ENCODE data around the gene METTL25.

METTL25 gene

GRCh38 chr12:82470906-82471512 lies 112.7 kb downstream of the METTL25 start:
- no peak for DNase-seq (ENCODE audit: low read depth in 2 of 2)

- DNase-seq (ENCODE audit: low read depth in 2 of 2): no peak
These were observed 114.9 kb downstream of the METTL25 start for GRCh38 chr12:82473111-82473754.

GRCh38 chr12:82474181-82474797 lies 116.0 kb downstream of the METTL25 start:
- no peak for DNase-seq (ENCODE audit: low read depth in 2 of 2)

- no peak for DNase-seq (ENCODE audit: low read depth in 2 of 2)
These were observed 116.5 kb downstream of the METTL25 start for GRCh38 chr12:82474798-82475184.

GRCh38 chr12:82475211-82475610 lies 116.9 kb downstream of the METTL25 start:
- DNase-seq (ENCODE audit: low read depth in 2 of 2): no peak

- DNase-seq (ENCODE audit: low read depth in 2 of 2): no peak
These were observed 118.2 kb downstream of the METTL25 start for GRCh38 chr12:82476511-82476910.

GRCh38 chr12:82479511-82479910 lies 121.2 kb downstream of the METTL25 start:
- no peak for DNase-seq (ENCODE audit: low read depth in 2 of 2)

GRCh38 chr12:82480606-82481005 lies 122.3 kb downstream of the METTL25 start:
- DNase-seq (ENCODE audit: low read depth in 2 of 2): no peak

- no peak for DNase-seq (ENCODE audit: low read depth in 2 of 2)
These were observed 123.6 kb downstream of the METTL25 start for GRCh38 chr12:82481954-82482353.

- DNase-seq (ENCODE audit: low read depth in 2 of 2): no peak
These were observed 128.4 kb downstream of the METTL25 start for GRCh38 chr12:82486524-82487235.

- DNase-seq (ENCODE audit: low read depth in 2 of 2): no peak
These were observed 146.1 kb downstream of the METTL25 start for GRCh38 chr12:82504409-82504808.

GRCh38 chr12:82505150-82505549 lies 146.8 kb downstream of the METTL25 start:
- no peak for DNase-seq (ENCODE audit: low read depth in 2 of 2)

- no peak for DNase-seq (ENCODE audit: low read depth in 2 of 2)
These were observed 149.4 kb downstream of the METTL25 start for GRCh38 chr12:82507686-82508085.

GRCh38 chr12:82510386-82510785 lies 152.1 kb downstream of the METTL25 start:
- no peak for DNase-seq (ENCODE audit: low read depth in 2 of 2)

- DNase-seq (ENCODE audit: low read depth in 2 of 2): no peak
These were observed 156.6 kb downstream of the METTL25 start for GRCh38 chr12:82514880-82515279.

- no peak for DNase-seq (ENCODE audit: low read depth in 2 of 2)
These were observed 157.3 kb downstream of the METTL25 start for GRCh38 chr12:82515652-82516051.

- DNase-seq (ENCODE audit: low read depth in 2 of 2): no peak
These were observed 158.7 kb downstream of the METTL25 start for GRCh38 chr12:82517027-82517426.

- DNase-seq (ENCODE audit: low read depth in 2 of 2): no peak
These were observed 159.5 kb downstream of the METTL25 start for GRCh38 chr12:82517808-82518207.

GRCh38 chr12:82519510-82519909 lies 161.2 kb downstream of the METTL25 start:
- DNase-seq (ENCODE audit: low read depth in 2 of 2): no peak

- DNase-seq (ENCODE audit: low read depth in 2 of 2): no peak
These were observed 164.0 kb downstream of the METTL25 start for GRCh38 chr12:82522285-82522684.

- DNase-seq (ENCODE audit: low read depth in 2 of 2): no peak
These were observed 164.4 kb downstream of the METTL25 start for GRCh38 chr12:82522762-82523161.

GRCh38 chr12:82523996-82524395 lies 165.7 kb downstream of the METTL25 start:
- no peak for DNase-seq (ENCODE audit: low read depth in 2 of 2)

GRCh38 chr12:82524641-82525040 lies 166.3 kb downstream of the METTL25 start:
- no peak for DNase-seq (ENCODE audit: low read depth in 2 of 2)

Data from stimulated activated CD8-positive, alpha-beta memory T cell treated with anti-CD3 and anti-CD28 coated beads, Interleukin-2, amount 100 ng/mL, for 48 hours (primary cell).